ENCODE measurements around the gene REXO2.

REXO2 gene

DNA sequence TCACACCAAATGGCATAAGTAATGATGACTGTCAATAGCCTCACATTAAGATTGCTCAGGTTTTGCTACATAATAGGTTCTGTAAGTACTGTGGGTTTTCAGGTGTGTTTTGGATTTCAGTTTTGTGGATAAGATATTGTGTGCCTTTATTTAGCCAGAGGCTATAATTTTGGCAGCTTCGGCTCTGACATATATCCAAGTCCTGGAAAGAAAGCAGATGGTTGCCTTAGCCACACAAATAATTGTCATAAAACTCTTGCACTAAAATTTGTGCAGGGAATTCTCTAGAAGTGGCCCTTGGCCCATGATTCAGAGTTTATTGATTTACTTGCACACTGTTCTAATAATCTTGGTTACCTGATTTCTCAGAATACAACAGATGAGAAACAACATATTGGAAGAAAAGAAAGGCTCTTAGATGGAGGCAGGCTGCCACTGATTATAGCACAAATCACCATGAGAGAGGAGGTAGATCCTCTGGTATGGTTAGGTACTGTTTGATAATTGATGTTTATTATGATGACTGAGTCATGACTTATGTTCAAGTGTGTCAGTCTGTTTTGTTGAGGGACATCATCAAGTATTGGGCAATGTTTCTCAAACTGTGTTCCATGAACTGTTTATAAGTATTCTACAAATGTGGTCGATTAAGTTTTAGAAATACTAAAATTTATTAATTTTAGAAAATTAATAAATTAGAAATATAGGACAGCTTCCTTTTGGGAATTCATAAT is 9.6 kb downstream of the REXO2 start:
- H3K9ac ChIP-seq (ENCODE audit: insufficient read length), result no peak overlapping the region
- H3K27ac ChIP-seq, result peak overlapping the region; percentile 94; the same call in 1 of the 2 replicates

DNA sequence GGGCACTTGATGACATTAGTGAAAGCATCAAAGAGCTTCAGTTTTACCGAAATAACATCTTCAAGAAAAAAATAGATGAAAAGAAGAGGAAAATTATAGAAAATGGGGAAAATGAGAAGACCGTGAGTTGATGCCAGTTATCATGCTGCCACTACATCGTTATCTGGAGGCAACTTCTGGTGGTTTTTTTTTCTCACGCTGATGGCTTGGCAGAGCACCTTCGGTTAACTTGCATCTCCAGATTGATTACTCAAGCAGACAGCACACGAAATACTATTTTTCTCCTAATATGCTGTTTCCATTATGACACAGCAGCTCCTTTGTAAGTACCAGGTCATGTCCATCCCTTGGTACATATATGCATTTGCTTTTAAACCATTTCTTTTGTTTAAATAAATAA is 10.6 kb downstream of the REXO2 start:
- no peak overlapping the region for H3K27ac ChIP-seq
- H3K36me3 ChIP-seq (ENCODE audit: insufficient read depth, low read length), result peaks cover 39% of the 10 kb centered on the region
- no peaks in the 10 kb centered on the region for H3K9me3 ChIP-seq (ENCODE audit: low read depth, low read length)
- no peak overlapping the region for H3K4me3 ChIP-seq
- no peak for TF ChIP-seq EZH2 (IDR thresholded peaks at IDR 0.05)
- TF ChIP-seq FOXP2 (optimal IDR thresholded peaks at IDR 0.05; ENCODE audit: control extremely low read depth, extremely low read length, insufficient read depth), result no peak
- TF ChIP-seq POLR2AphosphoS5 (IDR thresholded peaks at IDR 0.05; ENCODE audit: borderline replicate concordance, low read depth, low read length), result no peak
- no peak for DNase-seq (ENCODE audit: low read depth, low spot score)
- no peak overlapping the region for H3K9ac ChIP-seq (ENCODE audit: insufficient read length)

More for the DNA sequence above, 9.6 kb downstream of the REXO2 start:
- TF ChIP-seq EZH2 (IDR thresholded peaks at IDR 0.05) (no peak), FOXP2 (optimal IDR thresholded peaks at IDR 0.05; ENCODE audit: control extremely low read depth, extremely low read length, insufficient read depth) (no peak), POLR2AphosphoS5 (IDR thresholded peaks at IDR 0.05; ENCODE audit: borderline replicate concordance, low read depth, low read length) (no peak)
- H3K4me3 ChIP-seq, result no peak overlapping the region
- DNase-seq (ENCODE audit: low read depth, low spot score), result no peak
- H3K9me3 ChIP-seq (ENCODE audit: low read depth, low read length), result no peaks in the 10 kb centered on the region
- H3K36me3 ChIP-seq (ENCODE audit: insufficient read depth, low read length), result peaks cover 48% of the 10 kb centered on the region

DNA sequence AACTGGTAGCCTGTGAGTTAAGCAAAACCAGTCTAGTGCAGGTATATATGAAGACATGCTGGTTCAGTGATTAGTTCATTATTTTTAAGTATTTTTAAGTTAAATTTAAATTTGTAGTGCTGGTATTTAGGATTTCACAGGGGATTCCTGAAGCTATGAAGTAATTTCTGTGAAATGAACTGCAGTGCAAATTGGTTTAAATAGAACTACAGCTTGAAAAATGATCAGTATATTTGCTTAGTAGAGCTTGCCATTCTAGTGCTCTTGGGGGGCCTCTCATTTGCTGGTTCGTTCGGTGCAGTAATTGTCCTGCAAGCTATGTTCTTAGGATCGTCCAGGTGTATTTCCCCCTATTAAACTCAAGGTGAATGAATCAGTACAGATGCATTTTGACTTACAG is 13.1 kb downstream of the REXO2 start:
- no peak for TF ChIP-seq EZH2 (IDR thresholded peaks at IDR 0.05)
- DNase-seq (ENCODE audit: low read depth, low spot score), result no peak
- H3K27ac ChIP-seq, result no peak overlapping the region
- peaks cover 23% of the 10 kb centered on the region for H3K36me3 ChIP-seq (ENCODE audit: insufficient read depth, low read length)
- no peak overlapping the region for H3K9ac ChIP-seq (ENCODE audit: insufficient read length)
- H3K4me3 ChIP-seq, result no peak overlapping the region
- no peaks in the 10 kb centered on the region for H3K9me3 ChIP-seq (ENCODE audit: low read depth, low read length)

DNA sequence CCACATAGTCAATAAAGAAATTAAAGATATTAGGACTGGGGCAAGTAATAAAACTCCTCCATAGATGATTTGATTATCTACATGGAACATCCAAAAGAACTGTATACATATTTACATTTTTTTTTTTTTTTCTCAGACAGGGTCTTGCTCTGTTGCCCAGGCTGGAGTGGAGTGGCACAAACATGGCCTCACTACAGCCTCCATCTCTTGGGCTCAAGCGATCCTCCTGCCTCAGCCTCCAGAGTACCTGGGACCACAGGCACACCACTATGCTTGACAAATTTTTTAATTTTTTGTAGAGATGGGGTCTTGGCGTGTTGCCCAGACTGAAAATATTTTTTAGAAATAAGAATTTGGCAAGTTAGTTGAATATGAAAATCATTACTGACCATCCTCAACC is 24.7 kb downstream of the REXO2 start:
- Histone ChIP-seq H3K36me3 (ENCODE audit: insufficient read depth, low read length) (no peaks in the 10 kb centered on the region), H3K27ac (no peak overlapping the region), H3K9ac (ENCODE audit: insufficient read length) (no peak overlapping the region), H3K4me3 (no peak overlapping the region), H3K9me3 (ENCODE audit: low read depth, low read length) (no peaks in the 10 kb centered on the region)
- no peak for DNase-seq (ENCODE audit: low read depth, low spot score)
- TF ChIP-seq EZH2 (IDR thresholded peaks at IDR 0.05) (no peak), POLR2AphosphoS5 (IDR thresholded peaks at IDR 0.05; ENCODE audit: borderline replicate concordance, low read depth, low read length) (no peak), FOXP2 (optimal IDR thresholded peaks at IDR 0.05; ENCODE audit: control extremely low read depth, extremely low read length, insufficient read depth) (no peak)

DNA sequence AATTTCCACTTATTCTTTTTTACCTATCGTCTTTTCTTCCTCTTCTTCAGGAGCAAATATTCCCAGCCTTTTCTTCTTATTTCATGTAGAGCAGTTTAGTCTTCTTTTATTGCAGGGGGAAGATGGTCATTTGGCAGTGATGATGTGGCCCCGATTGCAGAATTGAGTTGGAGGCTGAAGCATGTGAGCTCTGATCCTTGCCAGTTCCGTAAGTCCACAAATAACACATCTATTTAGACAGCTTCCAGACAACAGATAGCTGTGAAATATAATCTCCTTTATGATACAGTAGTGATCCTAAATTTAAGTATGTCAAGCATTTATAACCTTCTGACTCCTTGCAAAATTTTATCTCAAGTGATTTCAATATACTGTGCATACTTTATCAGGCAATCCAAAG is 27.5 kb downstream of the REXO2 start:
- Histone ChIP-seq H3K9me3 (ENCODE audit: low read depth, low read length) (no peaks in the 10 kb centered on the region), H3K27ac (no peak overlapping the region), H3K4me3 (no peak overlapping the region), H3K9ac (ENCODE audit: insufficient read length) (no peak overlapping the region), H3K36me3 (ENCODE audit: insufficient read depth, low read length) (no peaks in the 10 kb centered on the region)
- DNase-seq (ENCODE audit: low read depth, low spot score), result no peak
- no peak for TF ChIP-seq POLR2AphosphoS5 (IDR thresholded peaks at IDR 0.05; ENCODE audit: borderline replicate concordance, low read depth, low read length)
- TF ChIP-seq EZH2 (IDR thresholded peaks at IDR 0.05), result no peak
- no peak for TF ChIP-seq FOXP2 (optimal IDR thresholded peaks at IDR 0.05; ENCODE audit: control extremely low read depth, extremely low read length, insufficient read depth)

DNA sequence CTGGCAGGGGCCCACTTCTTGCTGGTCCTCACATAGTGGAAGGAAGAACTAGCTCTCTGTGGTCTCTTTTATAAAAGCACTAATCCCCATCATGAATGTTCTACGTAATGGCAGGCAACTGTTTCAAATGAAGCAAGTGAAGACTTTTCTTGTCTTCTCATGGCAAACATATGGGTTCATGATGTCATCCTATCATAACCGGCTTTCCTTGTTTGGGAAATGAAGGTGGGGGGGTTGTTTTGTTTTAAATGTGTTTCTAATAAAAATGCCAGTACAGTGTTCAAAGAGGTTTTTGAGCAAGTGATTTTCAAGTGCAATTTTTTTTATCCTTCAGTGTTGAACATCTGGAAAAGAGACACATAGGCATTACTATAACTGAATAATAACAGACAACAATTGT is 33.4 kb downstream of the REXO2 start:
- Histone ChIP-seq H3K4me3 (no peak overlapping the region), H3K36me3 (ENCODE audit: insufficient read depth, low read length) (no peaks in the 10 kb centered on the region), H3K27ac (no peak overlapping the region), H3K9me3 (ENCODE audit: low read depth, low read length) (no peaks in the 10 kb centered on the region), H3K9ac (ENCODE audit: insufficient read length) (no peak overlapping the region)
- no peak for DNase-seq (ENCODE audit: low read depth, low spot score)
- no peak for TF ChIP-seq FOXP2 (optimal IDR thresholded peaks at IDR 0.05; ENCODE audit: control extremely low read depth, extremely low read length, insufficient read depth)
- TF ChIP-seq EZH2 (IDR thresholded peaks at IDR 0.05), result no peak
- TF ChIP-seq POLR2AphosphoS5 (IDR thresholded peaks at IDR 0.05; ENCODE audit: borderline replicate concordance, low read depth, low read length), result no peak

DNA sequence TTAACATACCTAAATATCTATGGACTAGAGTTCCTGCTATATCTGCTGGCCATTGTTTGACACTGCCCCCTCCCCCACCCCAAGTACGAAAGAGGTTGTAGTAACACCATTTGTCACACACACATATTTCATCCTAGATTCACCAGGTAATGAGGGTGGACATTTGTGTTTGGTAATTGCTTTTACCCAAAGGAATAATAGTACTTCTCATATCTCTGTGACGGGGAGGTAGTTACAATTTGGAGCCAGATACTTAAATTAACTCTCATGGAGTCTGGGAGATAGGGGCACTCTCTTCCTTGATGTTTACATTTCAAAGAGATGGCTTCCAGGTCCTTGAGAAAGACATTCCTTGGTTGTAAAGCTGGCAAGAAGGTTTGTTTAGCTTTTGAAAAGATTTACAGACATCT is 38.7 kb downstream of the REXO2 start:
- H3K9ac ChIP-seq (ENCODE audit: insufficient read length), result no peak overlapping the region
- no peak overlapping the region for H3K27ac ChIP-seq
- no peak overlapping the region for H3K4me3 ChIP-seq
- no peak for DNase-seq (ENCODE audit: low read depth, low spot score)
- no peaks in the 10 kb centered on the region for H3K9me3 ChIP-seq (ENCODE audit: low read depth, low read length)
- H3K36me3 ChIP-seq (ENCODE audit: insufficient read depth, low read length), result no peaks in the 10 kb centered on the region
- TF ChIP-seq EZH2 (IDR thresholded peaks at IDR 0.05) (no peak), POLR2AphosphoS5 (IDR thresholded peaks at IDR 0.05; ENCODE audit: borderline replicate concordance, low read depth, low read length) (no peak), FOXP2 (optimal IDR thresholded peaks at IDR 0.05; ENCODE audit: control extremely low read depth, extremely low read length, insufficient read depth) (no peak)

DNA sequence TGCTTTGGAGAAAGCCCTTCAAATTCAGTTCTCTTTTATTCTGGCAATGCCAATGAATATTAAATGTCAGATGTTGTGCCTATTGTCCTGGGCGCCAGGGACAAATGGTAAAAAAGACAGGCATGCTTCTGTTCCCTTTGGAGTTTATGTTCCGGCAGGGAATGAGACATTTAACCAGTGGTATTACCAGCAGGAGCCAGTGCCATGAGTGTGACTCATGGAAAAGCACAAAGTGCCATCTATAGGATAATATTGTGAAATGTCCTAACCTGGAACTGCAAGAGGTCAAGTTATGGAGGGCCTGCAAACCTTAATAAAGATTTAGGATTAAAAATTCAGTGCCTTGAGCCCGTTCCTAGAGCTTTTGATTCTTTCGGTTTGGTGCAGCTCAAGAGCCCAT is 39.5 kb downstream of the REXO2 start:
- DNase-seq (ENCODE audit: low read depth, low spot score), result no peak
- Histone ChIP-seq H3K9ac (ENCODE audit: insufficient read length) (no peak overlapping the region), H3K9me3 (ENCODE audit: low read depth, low read length) (no peaks in the 10 kb centered on the region), H3K27ac (no peak overlapping the region), H3K36me3 (ENCODE audit: insufficient read depth, low read length) (no peaks in the 10 kb centered on the region), H3K4me3 (no peak overlapping the region)
- no peak for TF ChIP-seq FOXP2 (optimal IDR thresholded peaks at IDR 0.05; ENCODE audit: control extremely low read depth, extremely low read length, insufficient read depth)
- TF ChIP-seq EZH2 (IDR thresholded peaks at IDR 0.05), result no peak
- TF ChIP-seq POLR2AphosphoS5 (IDR thresholded peaks at IDR 0.05; ENCODE audit: borderline replicate concordance, low read depth, low read length), result no peak

DNA sequence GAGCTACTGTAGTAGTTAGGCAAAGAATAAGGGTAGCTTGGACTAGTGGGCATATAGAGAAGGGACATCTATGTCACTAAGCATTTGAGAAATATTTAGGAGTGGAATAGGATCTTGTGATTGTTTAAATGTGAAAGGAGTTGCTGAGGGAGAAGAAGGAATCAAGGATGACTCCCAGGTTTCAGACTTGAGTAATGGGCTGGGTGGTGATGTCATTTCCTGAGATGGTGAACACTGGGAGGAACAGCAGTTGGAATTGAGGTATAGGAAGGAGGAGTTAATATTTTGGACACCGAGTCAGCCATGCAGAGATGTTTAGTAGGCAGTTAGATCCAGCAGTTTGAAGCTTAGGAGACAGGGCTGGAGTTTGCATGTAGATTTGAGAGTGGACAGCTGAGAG is 40.1 kb downstream of the REXO2 start:
- H3K27ac ChIP-seq, result no peak overlapping the region
- H3K9ac ChIP-seq (ENCODE audit: insufficient read length), result no peak overlapping the region
- no peaks in the 10 kb centered on the region for H3K36me3 ChIP-seq (ENCODE audit: insufficient read depth, low read length)
- no peak for TF ChIP-seq FOXP2 (optimal IDR thresholded peaks at IDR 0.05; ENCODE audit: control extremely low read depth, extremely low read length, insufficient read depth)
- no peak for TF ChIP-seq POLR2AphosphoS5 (IDR thresholded peaks at IDR 0.05; ENCODE audit: borderline replicate concordance, low read depth, low read length)
- TF ChIP-seq EZH2 (IDR thresholded peaks at IDR 0.05), result no peak
- H3K4me3 ChIP-seq, result no peak overlapping the region
- no peaks in the 10 kb centered on the region for H3K9me3 ChIP-seq (ENCODE audit: low read depth, low read length)
- DNase-seq (ENCODE audit: low read depth, low spot score), result no peak

Data from SK-N-MC (cell line).